Left ventricle myocardium inferior (tissue), 1 donor: ENCODE data around the gene ZNF668. TPM values are rescaled to one million over a fixed set of nuclear protein-coding genes. Genes with fewer than 3 reads are reported as not detected.

Experiments
- DNase-seq: peaks from one replicate; pipeline ENCODE4 v3.0.0-alpha.2; 2020
- H3K27ac ChIP-seq: fragments of 200-600 bp; replicated peaks from 2 replicates; pipeline ENCODE4 v1.8.0; 2021
- H3K27me3 ChIP-seq: fragments of 200-600 bp; 2 replicates; pipeline ENCODE4 v1.8.0; 2021; ENCODE audit warnings: low read depth
- H3K36me3 ChIP-seq: fragments of 200-600 bp; 2 replicates; pipeline ENCODE4 v1.8.0; 2021
- H3K4me1 ChIP-seq: fragments of 200-600 bp; 2 replicates; pipeline ENCODE4 v1.8.0; 2021
- H3K4me3 ChIP-seq: fragments of 200-600 bp; 2 replicates; pipeline ENCODE4 v1.8.0; 2021; ENCODE audit warnings: mild to moderate bottlenecking, moderate library complexity
- H3K9me3 ChIP-seq: fragments of 200-600 bp; replicated peaks from 2 replicates; pipeline ENCODE4 v1.8.0; 2021
- CTCF ChIP-seq: fragments of 200-600 bp; IDR thresholded peaks from 2 replicates; pipeline ENCODE4 v1.8.0; 2021; ENCODE audit warnings: antibody characterized with exemption, mild to moderate bottlenecking, borderline replicate concordance
- intact Hi-C: fragments of 100-400 bp; cut with micrococcal nuclease; formaldehyde crosslinking; loops from one replicate; pipeline ENCODE4 v1.11.0; 2022
- total RNA-seq: library from RNA; stranded (reverse); fragmentation: NEBNext Ultra II Directional; extraction: Animal tissue kit (Norgen Biotek cat#: 25700); gene quantifications from one replicate; pipeline ENCODE4 v1.2.1, GENCODE V29; 2021
- donor health status: DM: no; HTN: yes; CAD: no; lungs with severe emphysema.

Gene ZNF668
- total RNA-seq, 1 donor from 2014 or later, result 5.3 TPM

GRCh38 chr16:31081428-31082351 is 7.7 kb upstream of the ZNF668 start:
- Histone ChIP-seq H3K9me3 (no peaks in the 10 kb centered on the region), H3K27me3 (no peaks in the 10 kb centered on the region), H3K27ac (no peak overlapping the region), H3K4me3 (no peak overlapping the region), H3K36me3 (peaks cover 88% of the 10 kb centered on the region), H3K4me1 (peaks cover 20% of the 10 kb centered on the region)
- DNase-seq, result no peak
- TF ChIP-seq CTCF, result no peak
- intact Hi-C loops, result no loop called here

- intact Hi-C loops, result no loop called here
- no peak for DNase-seq
Observed at GRCh38 chr16:31080756-31081419, 6.8 kb upstream of the ZNF668 start.

GRCh38 chr16:31080035-31080629 is 6.1 kb upstream of the ZNF668 start:
- no peak overlapping the region for H3K27ac ChIP-seq
- no peak overlapping the region for H3K4me3 ChIP-seq
- intact Hi-C loops, result no loop called here
- DNase-seq, result no peak
- no peak for TF ChIP-seq CTCF
- H3K4me1 ChIP-seq, result peaks cover 27% of the 10 kb centered on the region
- no peaks in the 10 kb centered on the region for H3K9me3 ChIP-seq
- no peaks in the 10 kb centered on the region for H3K27me3 ChIP-seq
- peaks cover 87% of the 10 kb centered on the region for H3K36me3 ChIP-seq

More at GRCh38 chr16:31080756-31081419, 6.8 kb upstream of the ZNF668 start:
- no peaks in the 10 kb centered on the region for H3K9me3 ChIP-seq
- no peak overlapping the region for H3K4me3 ChIP-seq
- peaks cover 92% of the 10 kb centered on the region for H3K36me3 ChIP-seq
- H3K4me1 ChIP-seq, result peaks cover 20% of the 10 kb centered on the region
- no peak overlapping the region for H3K27ac ChIP-seq
- no peak for TF ChIP-seq CTCF
- H3K27me3 ChIP-seq, result no peaks in the 10 kb centered on the region

- Histone ChIP-seq H3K4me1 (peaks cover 34% of the 10 kb centered on the region), H3K36me3 (peaks cover 83% of the 10 kb centered on the region), H3K4me3 (no peak overlapping the region), H3K27ac (no peak overlapping the region), H3K9me3 (no peaks in the 10 kb centered on the region), H3K27me3 (no peaks in the 10 kb centered on the region)
- intact Hi-C loops, result no loop called here
- no peak for TF ChIP-seq CTCF
- no peak for DNase-seq
Observed at GRCh38 chr16:31079342-31079944, 5.4 kb upstream of the ZNF668 start.
